Vagina (tissue), 2 donors: ENCODE data around the gene SLC6A3.

Experiments used
- CTCF ChIP-seq, 3 experiments: fragments of 450-650 bp in 2 of 3; fragments of 200-600 bp in 1 of 3; sonication (generic) in 1 of 3; IDR thresholded peaks; one replicate each; pipeline ENCODE4 v1.5.1; 2017 to 2019; ENCODE audit warnings: antibody characterized with exemption in 3 of 3, mild to moderate bottlenecking in 2 of 3, moderate library complexity in 2 of 3
- POLR2A ChIP-seq, 2 donors: fragments of 450-650 bp; IDR thresholded peaks; one replicate each; pipeline ENCODE4 v1.6.1; 2017; ENCODE audit warnings: antibody characterized with exemption in 2 of 2, mild to moderate bottlenecking in 2 of 2, moderate library complexity in 2 of 2
- POLR2AphosphoS5 ChIP-seq, 2 donors: sonication (generic); formaldehyde crosslinking; IDR thresholded peaks; one replicate each; pipeline ENCODE4 v1.9.0; 2017; ENCODE audit warnings: antibody characterized with exemption in 2 of 2, mild to moderate bottlenecking in 2 of 2, low read depth in 1 of 2; ENCODE audit not compliant: insufficient read depth in 1 of 2

- no peak for TF ChIP-seq CTCF (IDR thresholded peaks at IDR 0.05)
- no peak for TF ChIP-seq POLR2A (IDR thresholded peaks at IDR 0.05)
- no peak for TF ChIP-seq POLR2AphosphoS5 (IDR thresholded peaks at IDR 0.05; ENCODE audit: insufficient read depth in 1 of 2, low read depth in 1 of 2)
Measured at GRCh38 chr5:1415626-1416360, 29.4 kb downstream of the SLC6A3 start.
